Breast epithelium (tissue), 4 donors: ENCODE results near the gene KIFAP3. TPM values are rescaled to one million over a fixed set of nuclear protein-coding genes. Genes with fewer than 3 reads are reported as not detected.

Experiments used
- DNase-seq, 2 donors: peaks; one replicate each; pipeline ENCODE4 v3.0.0-alpha.2; 2019; ENCODE audit warnings: low spot score in 2 of 2
- H3K27ac ChIP-seq, 2 donors: fragments of 200-600 bp; sonication (generic) in 1 of 2; one replicate each; pipeline ENCODE4 v1.5.1; 2016 to 2019; ENCODE audit warnings: mild to moderate bottlenecking in 1 of 2
- H3K27me3 ChIP-seq, 2 donors: fragments of 200-600 bp; sonication (generic) in 1 of 2; one replicate each; pipeline versions ENCODE4 v1.5.1 to v1.6.0; 2017 to 2019; ENCODE audit warnings: control low read depth in 1 of 2, mild to moderate bottlenecking in 1 of 2
- H3K36me3 ChIP-seq: fragments of 200-600 bp; one replicate; pipeline ENCODE4 v1.5.1; 2019
- H3K4me1 ChIP-seq, 2 donors: fragments of 200-600 bp; sonication (generic); one replicate each; pipeline ENCODE4 v1.5.1; 2016 to 2019; ENCODE audit warnings: control low read depth in 1 of 2
- H3K4me3 ChIP-seq, 3 donors: fragments of 200-600 bp; sonication (generic); 1 replicate in 2 of 3; 2 replicates in 1 of 3; pipeline ENCODE4 v1.5.1; 2016 to 2019; ENCODE audit warnings: mild to moderate bottlenecking in 3 of 3, moderate library complexity in 2 of 3
- H3K9me3 ChIP-seq, 2 donors: fragments of 200-600 bp; sonication (generic) in 1 of 2; one replicate each; pipeline ENCODE4 v1.5.1; 2016 to 2019; ENCODE audit warnings: control low read depth in 1 of 2
- POLR2A ChIP-seq: fragments of 450-650 bp; IDR thresholded peaks from one replicate; pipeline ENCODE4 v1.6.1; 2016; ENCODE audit warnings: antibody characterized with exemption, mild to moderate bottlenecking, moderate library complexity
- POLR2AphosphoS5 ChIP-seq, 3 donors: sonication (generic); formaldehyde crosslinking; IDR thresholded peaks; one replicate each; pipeline ENCODE4 v1.6.1; 2017; ENCODE audit warnings: antibody characterized with exemption in 3 of 3
- intact Hi-C: fragments of 100-400 bp; cut with DNase I; formaldehyde crosslinking; loops from one replicate; pipeline ENCODE4 v1.15.1; 2023; ENCODE audit warnings: low total_unique reads
- total RNA-seq, 3 donors: library from RNA; depleted of rRNA; stranded (reverse); fragments of >200 nt; gene quantifications; one replicate each; pipeline ENCODE4 v1.1.0, GENCODE V29; 2016
- TF ChIP-seq, protein P1 (sequence below), 3 donors: fragments of 450-650 bp; IDR thresholded peaks; one replicate each; pipeline ENCODE4 v1.5.1; 2016 to 2017; ENCODE audit warnings: antibody characterized with exemption in 3 of 3, mild to moderate bottlenecking in 3 of 3, moderate library complexity in 3 of 3

The KIFAP3 gene
- total RNA-seq, 3 donors from 2014 or later: 29.0 to 41.1 (median 37.7) TPM

GRCh38 chr1:170049176-170049800, 25.2 kb downstream of the KIFAP3 start:
- TF ChIP-seq POLR2A: no peak
- TF ChIP-seq POLR2AphosphoS5 (IDR thresholded peaks at IDR 0.05): no peak
- TF ChIP-seq, protein P1, sequence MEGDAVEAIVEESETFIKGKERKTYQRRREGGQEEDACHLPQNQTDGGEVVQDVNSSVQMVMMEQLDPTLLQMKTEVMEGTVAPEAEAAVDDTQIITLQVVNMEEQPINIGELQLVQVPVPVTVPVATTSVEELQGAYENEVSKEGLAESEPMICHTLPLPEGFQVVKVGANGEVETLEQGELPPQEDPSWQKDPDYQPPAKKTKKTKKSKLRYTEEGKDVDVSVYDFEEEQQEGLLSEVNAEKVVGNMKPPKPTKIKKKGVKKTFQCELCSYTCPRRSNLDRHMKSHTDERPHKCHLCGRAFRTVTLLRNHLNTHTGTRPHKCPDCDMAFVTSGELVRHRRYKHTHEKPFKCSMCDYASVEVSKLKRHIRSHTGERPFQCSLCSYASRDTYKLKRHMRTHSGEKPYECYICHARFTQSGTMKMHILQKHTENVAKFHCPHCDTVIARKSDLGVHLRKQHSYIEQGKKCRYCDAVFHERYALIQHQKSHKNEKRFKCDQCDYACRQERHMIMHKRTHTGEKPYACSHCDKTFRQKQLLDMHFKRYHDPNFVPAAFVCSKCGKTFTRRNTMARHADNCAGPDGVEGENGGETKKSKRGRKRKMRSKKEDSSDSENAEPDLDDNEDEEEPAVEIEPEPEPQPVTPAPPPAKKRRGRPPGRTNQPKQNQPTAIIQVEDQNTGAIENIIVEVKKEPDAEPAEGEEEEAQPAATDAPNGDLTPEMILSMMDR (IDR thresholded peaks at IDR 0.05): no peak
- intact Hi-C loops: no loop called here
- Histone ChIP-seq H3K4me1 (no peaks in the 10 kb centered on the region), H3K4me3 (no peak overlapping the region), H3K36me3 (no peaks in the 10 kb centered on the region), H3K9me3 (peaks cover 0 to 6% of the 10 kb centered on the region in 2 donors), H3K27ac (no peak overlapping the region), H3K27me3 (no peaks in the 10 kb centered on the region)
- DNase-seq: no peak

DNA sequence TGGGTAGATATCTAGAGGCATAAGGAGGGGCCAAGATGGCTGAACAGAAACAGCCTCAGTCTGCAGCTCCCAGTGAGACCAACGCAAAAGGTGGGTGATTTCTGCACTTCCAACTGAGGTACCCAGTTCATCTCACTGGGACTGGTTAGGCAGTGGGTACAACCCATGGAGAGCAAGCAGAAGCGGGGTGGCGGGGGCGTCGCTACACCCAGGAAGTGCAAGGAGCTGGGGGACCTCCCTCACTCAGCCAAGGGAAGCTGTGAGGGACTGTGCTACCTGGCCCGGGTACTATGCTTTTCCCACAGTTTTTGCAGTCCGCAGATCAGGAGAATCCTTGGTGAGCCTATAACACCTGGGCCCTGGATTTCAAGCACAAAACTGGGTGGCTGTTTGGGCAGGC, 26.0 kb downstream of the KIFAP3 start:
- Histone ChIP-seq H3K27me3 (no peaks in the 10 kb centered on the region), H3K4me3 (no peak overlapping the region), H3K36me3 (no peaks in the 10 kb centered on the region), H3K9me3 (peaks cover 0 to 5% of the 10 kb centered on the region in 2 donors), H3K4me1 (no peaks in the 10 kb centered on the region), H3K27ac (no peak overlapping the region)
- intact Hi-C loops: no loop called here
- TF ChIP-seq, protein P1 (IDR thresholded peaks at IDR 0.05): no peak
- no peak for TF ChIP-seq POLR2AphosphoS5 (IDR thresholded peaks at IDR 0.05)
- no peak for DNase-seq

- TF ChIP-seq POLR2AphosphoS5 (IDR thresholded peaks at IDR 0.05) (no peak), POLR2A (no peak)
- TF ChIP-seq, protein P1 (IDR thresholded peaks at IDR 0.05): no peak
- intact Hi-C loops: no loop called here
- no peaks in the 10 kb centered on the region for H3K36me3 ChIP-seq
These were observed 30.3 kb downstream of the KIFAP3 start for GRCh38 chr1:170044187-170044586.

GRCh38 chr1:170041423-170042192, 32.9 kb downstream of the KIFAP3 start:
- Histone ChIP-seq H3K27ac (no peak overlapping the region), H3K4me3 (no peak overlapping the region), H3K27me3 (no peaks in the 10 kb centered on the region), H3K4me1 (no peaks in the 10 kb centered on the region), H3K36me3 (no peaks in the 10 kb centered on the region), H3K9me3 (no peaks in the 10 kb centered on the region)
- intact Hi-C loops: no loop called here
- TF ChIP-seq, protein P1 (IDR thresholded peaks at IDR 0.05): no peak
- TF ChIP-seq POLR2A (no peak), POLR2AphosphoS5 (IDR thresholded peaks at IDR 0.05) (no peak)
- DNase-seq: no peak

More at GRCh38 chr1:170044187-170044586, 30.3 kb downstream of the KIFAP3 start:
- no peak overlapping the region for H3K27ac ChIP-seq
- DNase-seq: no peak
- H3K9me3 ChIP-seq: no peaks in the 10 kb centered on the region
- no peak overlapping the region for H3K4me3 ChIP-seq
- no peaks in the 10 kb centered on the region for H3K27me3 ChIP-seq
- no peaks in the 10 kb centered on the region for H3K4me1 ChIP-seq
